Spleen (tissue), 11 donors: ENCODE measurements around the gene NXN. TPM values are rescaled to one million over a fixed set of nuclear protein-coding genes. Genes with fewer than 3 reads are reported as not detected.

Experiments used
- DNase-seq: peaks from one replicate; pipeline ENCODE4 v3.0.0-alpha.2; 2020
- H3K27ac ChIP-seq, 8 donors: fragments of 200-600 bp; sonication (generic) in 7 of 8; 1 replicate in 4 of 8; 2 replicates in 4 of 8; pipeline versions ENCODE4 v1.5.0 to v1.8.0; 2016 to 2021; ENCODE audit warnings: inconsistent platforms in 4 of 8, mild to moderate bottlenecking in 4 of 8, moderate library complexity in 1 of 8
- H3K27me3 ChIP-seq, 7 donors: fragments of 200-600 bp; sonication (generic) in 6 of 7; replicated peaks in 1 of 7; 1 replicate in 4 of 7; 2 replicates in 3 of 7; pipeline versions ENCODE4 v1.5.0 to v1.8.0; 2016 to 2021; ENCODE audit warnings: inconsistent platforms in 3 of 7, mild to moderate bottlenecking in 1 of 7
- H3K36me3 ChIP-seq, 6 donors: fragments of 200-600 bp; sonication (generic) in 5 of 6; 1 replicate in 4 of 6; 2 replicates in 2 of 6; pipeline versions ENCODE4 v1.5.0 to v1.8.0; 2016 to 2021; ENCODE audit warnings: inconsistent platforms in 2 of 6
- H3K4me1 ChIP-seq, 6 donors: fragments of 200-600 bp; sonication (generic) in 5 of 6; 1 replicate in 3 of 6; 2 replicates in 3 of 6; pipeline versions ENCODE4 v1.5.0 to v1.8.0; 2016 to 2021; ENCODE audit warnings: inconsistent platforms in 3 of 6
- H3K4me3 ChIP-seq, 8 donors: fragments of 200-600 bp; sonication (generic) in 7 of 8; 1 replicate in 4 of 8; 2 replicates in 4 of 8; pipeline versions ENCODE4 v1.5.0 to v1.8.0; 2016 to 2021; ENCODE audit warnings: inconsistent platforms in 4 of 8, mild to moderate bottlenecking in 4 of 8, moderate library complexity in 2 of 8
- H3K9me3 ChIP-seq, 8 donors: fragments of 200-600 bp; sonication (generic) in 7 of 8; 1 replicate in 4 of 8; 2 replicates in 4 of 8; pipeline versions ENCODE4 v1.5.0 to v1.8.0; 2016 to 2021; ENCODE audit warnings: inconsistent platforms in 4 of 8
- CTCF ChIP-seq, 11 experiments: fragments of 200-600 bp in 7 of 11; fragments of 450-650 bp in 4 of 11; sonication (generic) in 4 of 11; IDR thresholded peaks in 8 of 11; conservative IDR thresholded peaks in 3 of 11; 1 replicate in 7 of 11; 2 replicates in 4 of 11; pipeline versions ENCODE4 v1.4.0 to v1.8.0; 2016 to 2021; ENCODE audit warnings: antibody characterized with exemption in 11 of 11, inconsistent platforms in 4 of 11, mild to moderate bottlenecking in 1 of 11
- POLR2A ChIP-seq, 3 donors: fragments of 450-650 bp; IDR thresholded peaks; one replicate each; pipeline ENCODE4 v1.5.1; 2017; ENCODE audit warnings: antibody characterized with exemption in 3 of 3, mild to moderate bottlenecking in 1 of 3
- POLR2AphosphoS5 ChIP-seq, 3 donors: sonication (generic); formaldehyde crosslinking; IDR thresholded peaks; one replicate each; pipeline ENCODE4 v1.5.1; 2017; ENCODE audit warnings: antibody characterized with exemption in 3 of 3
- WGBS, 5 donors: extraction: QIAGEN DNeasy Blood & Tissue Kit in 3 of 5; methylation state at CpG; one replicate each; pipeline versions ENCODE4 v1.1.5 to v1.1.7; 2013 to 2018; 5-methylcytosine and 5-hydroxymethylcytosine counted together
- intact Hi-C: fragments of 100-400 bp; cut with DNase I; formaldehyde crosslinking; loops from one replicate; pipeline ENCODE4 v1.15.0; 2023; ENCODE audit warnings: low total_unique reads
- polyA plus RNA-seq, 3 donors: library from polyadenylated mRNA; stranded (reverse); fragments of 200-250 nt; gene quantifications; one replicate each; pipeline ENCODE4 v1.2.1, GENCODE V29; 2013
- total RNA-seq, 7 donors: library from RNA; depleted of rRNA in 3 of 7; stranded (reverse); fragments of >200 nt in 3 of 7; fragmentation: NEBNext Ultra II Directional in 4 of 7; extraction: Animal tissue kit (Norgen Biotek cat#: 25700) in 4 of 7; gene quantifications; one replicate each; pipeline versions ENCODE4 v1.1.0 to v1.2.1, GENCODE V29; 2016 to 2021
- donor health status: healthy with polysubstance abuse.
- donor health status: DM: no; HTN: no; CAD: no; lungs with moderate emphysema.
- donor health status: DM: no; HTN: no; CAD: no.
- donor health status: Bipolar disorder and iron deficiency.
- donor health status: healthy.
- donor health status: DM: no; HTN: no; CAD: no.
- donor health status: DM: yes; HTN: yes; CAD: no.

NXN gene
- total and polyA plus RNA-seq, 10 donors = 3.9 to 21.4 (median 10.3) TPM

- peaks cover 0 to 95% (median 81%) of the 10 kb centered on the region in 6 donors for H3K36me3 ChIP-seq
- H3K4me3 ChIP-seq = peak overlapping the region in 1 of 8 donors; percentile 19
- WGBS, 5 donors = 66 to 91% (median 90%) methylated on average over 3 to 5 of the region's 5 CpGs
- DNase-seq = peak; percentile 70
- no peaks in the 10 kb centered on the region for H3K27me3 ChIP-seq
- peaks cover 12 to 90% (median 71%) of the 10 kb centered on the region in 6 donors for H3K4me1 ChIP-seq
- H3K27ac ChIP-seq = peak overlapping the region; percentile 10 to 87 (median 76)
- H3K9me3 ChIP-seq = no peaks in the 10 kb centered on the region
- TF ChIP-seq CTCF (IDR thresholded peaks at IDR 0.05 in 8 of 11, conservative IDR thresholded peaks at IDR 0.05 in 3 of 11) = no peak
- no peak for TF ChIP-seq POLR2AphosphoS5 (IDR thresholded peaks at IDR 0.05)
- no peak for TF ChIP-seq POLR2A (IDR thresholded peaks at IDR 0.05)
- intact Hi-C loops = loop anchor here (10.0 kb wide), 1 partner anchor 51 kb away; no protein-coding TSS in a partner anchor
These were observed 24.0 kb upstream of the NXN start for GRCh38 chr17:1003633-1003971.

GRCh38 chr17:1002771-1003555 lies 23.4 kb upstream of the NXN start:
- intact Hi-C loops = loop anchor here (10.0 kb wide), 1 partner anchor 52 kb away; no protein-coding TSS in a partner anchor

GRCh38 chr17:1002412-1002753 lies 22.8 kb upstream of the NXN start:
- Histone ChIP-seq H3K36me3 (peaks cover 0 to 84% (median 71%) of the 10 kb centered on the region in 6 donors), H3K27me3 (no peaks in the 10 kb centered on the region), H3K27ac (peak overlapping the region in 4 of 8 donors; percentile 74 to 87 (median 78)), H3K4me1 (peaks cover 24 to 94% (median 77%) of the 10 kb centered on the region in 6 donors), H3K4me3 (no peak overlapping the region), H3K9me3 (no peaks in the 10 kb centered on the region)
- 80 to 94% (median 87%) methylated on average over 4 of the region's 4 CpGs for WGBS, 5 donors
- no peak for DNase-seq
- TF ChIP-seq POLR2A (IDR thresholded peaks at IDR 0.05) (no peak), POLR2AphosphoS5 (IDR thresholded peaks at IDR 0.05) (no peak), CTCF (IDR thresholded peaks at IDR 0.05 in 8 of 11, conservative IDR thresholded peaks at IDR 0.05 in 3 of 11) (no peak)
- intact Hi-C loops = loop anchor here (10.0 kb wide), 1 partner anchor 52 kb away; no protein-coding TSS in a partner anchor

More at GRCh38 chr17:1002771-1003555, 23.4 kb upstream of the NXN start:
- 75 to 84% (median 76%) methylated on average over 19 of the region's 19 CpGs for WGBS, 5 donors
- Histone ChIP-seq H3K9me3 (no peaks in the 10 kb centered on the region), H3K4me1 (peaks cover 19 to 94% (median 74%) of the 10 kb centered on the region in 6 donors), H3K27me3 (no peaks in the 10 kb centered on the region), H3K4me3 (no peak overlapping the region), H3K36me3 (peaks cover 0 to 90% (median 76%) of the 10 kb centered on the region in 6 donors), H3K27ac (peak overlapping the region in 5 of 8 donors; percentile 74 to 87 (median 79))
- no peak for DNase-seq
- TF ChIP-seq POLR2AphosphoS5 (IDR thresholded peaks at IDR 0.05) = no peak
- no peak for TF ChIP-seq POLR2A (IDR thresholded peaks at IDR 0.05)
- no peak for TF ChIP-seq CTCF (IDR thresholded peaks at IDR 0.05 in 8 of 11, conservative IDR thresholded peaks at IDR 0.05 in 3 of 11)
